ENCODE measurements around the gene ARRDC2. TPM values are rescaled to one million over a fixed set of nuclear protein-coding genes. Genes with fewer than 3 reads are reported as not detected.

The ARRDC2 gene
- total RNA-seq, 1 experiment from 2014 or later: 9.2 TPM

- TF ChIP-seq ZNF138 (CRISPR knock-in tag; conservative IDR thresholded peaks at IDR 0.05): no peak
- TF ChIP-seq, protein P1, sequence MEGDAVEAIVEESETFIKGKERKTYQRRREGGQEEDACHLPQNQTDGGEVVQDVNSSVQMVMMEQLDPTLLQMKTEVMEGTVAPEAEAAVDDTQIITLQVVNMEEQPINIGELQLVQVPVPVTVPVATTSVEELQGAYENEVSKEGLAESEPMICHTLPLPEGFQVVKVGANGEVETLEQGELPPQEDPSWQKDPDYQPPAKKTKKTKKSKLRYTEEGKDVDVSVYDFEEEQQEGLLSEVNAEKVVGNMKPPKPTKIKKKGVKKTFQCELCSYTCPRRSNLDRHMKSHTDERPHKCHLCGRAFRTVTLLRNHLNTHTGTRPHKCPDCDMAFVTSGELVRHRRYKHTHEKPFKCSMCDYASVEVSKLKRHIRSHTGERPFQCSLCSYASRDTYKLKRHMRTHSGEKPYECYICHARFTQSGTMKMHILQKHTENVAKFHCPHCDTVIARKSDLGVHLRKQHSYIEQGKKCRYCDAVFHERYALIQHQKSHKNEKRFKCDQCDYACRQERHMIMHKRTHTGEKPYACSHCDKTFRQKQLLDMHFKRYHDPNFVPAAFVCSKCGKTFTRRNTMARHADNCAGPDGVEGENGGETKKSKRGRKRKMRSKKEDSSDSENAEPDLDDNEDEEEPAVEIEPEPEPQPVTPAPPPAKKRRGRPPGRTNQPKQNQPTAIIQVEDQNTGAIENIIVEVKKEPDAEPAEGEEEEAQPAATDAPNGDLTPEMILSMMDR (IDR thresholded peaks at IDR 0.05): no peak
- no peak for TF ChIP-seq ZNF396 (CRISPR knock-in tag; IDR thresholded peaks at IDR 0.05; ENCODE audit: borderline replicate concordance)
- no peak for TF ChIP-seq ZNF423 (CRISPR knock-in tag; IDR thresholded peaks at IDR 0.05)
Measured at GRCh38 chr19:18062028-18062427, 54.1 kb downstream of the ARRDC2 start (continued).

GRCh38 chr19:18063463-18063862, 55.5 kb downstream of the ARRDC2 start:
- peaks cover 4% of the 10 kb centered on the region for H3K4me1 Mint-ChIP-seq
- no peaks in the 10 kb centered on the region for H3K36me3 Mint-ChIP-seq
- TF ChIP-seq GTF2I (CRISPR knock-in tag; conservative IDR thresholded peaks at IDR 0.05): peak; percentile 94
- TF ChIP-seq, protein P2, sequence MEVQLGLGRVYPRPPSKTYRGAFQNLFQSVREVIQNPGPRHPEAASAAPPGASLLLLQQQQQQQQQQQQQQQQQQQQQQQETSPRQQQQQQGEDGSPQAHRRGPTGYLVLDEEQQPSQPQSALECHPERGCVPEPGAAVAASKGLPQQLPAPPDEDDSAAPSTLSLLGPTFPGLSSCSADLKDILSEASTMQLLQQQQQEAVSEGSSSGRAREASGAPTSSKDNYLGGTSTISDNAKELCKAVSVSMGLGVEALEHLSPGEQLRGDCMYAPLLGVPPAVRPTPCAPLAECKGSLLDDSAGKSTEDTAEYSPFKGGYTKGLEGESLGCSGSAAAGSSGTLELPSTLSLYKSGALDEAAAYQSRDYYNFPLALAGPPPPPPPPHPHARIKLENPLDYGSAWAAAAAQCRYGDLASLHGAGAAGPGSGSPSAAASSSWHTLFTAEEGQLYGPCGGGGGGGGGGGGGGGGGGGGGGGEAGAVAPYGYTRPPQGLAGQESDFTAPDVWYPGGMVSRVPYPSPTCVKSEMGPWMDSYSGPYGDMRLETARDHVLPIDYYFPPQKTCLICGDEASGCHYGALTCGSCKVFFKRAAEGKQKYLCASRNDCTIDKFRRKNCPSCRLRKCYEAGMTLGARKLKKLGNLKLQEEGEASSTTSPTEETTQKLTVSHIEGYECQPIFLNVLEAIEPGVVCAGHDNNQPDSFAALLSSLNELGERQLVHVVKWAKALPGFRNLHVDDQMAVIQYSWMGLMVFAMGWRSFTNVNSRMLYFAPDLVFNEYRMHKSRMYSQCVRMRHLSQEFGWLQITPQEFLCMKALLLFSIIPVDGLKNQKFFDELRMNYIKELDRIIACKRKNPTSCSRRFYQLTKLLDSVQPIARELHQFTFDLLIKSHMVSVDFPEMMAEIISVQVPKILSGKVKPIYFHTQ (CRISPR knock-in tag; IDR thresholded peaks at IDR 0.05): no peak
- no peak for DNase-seq (ENCODE audit: low spot score)
- CTCF ChIA-PET: interaction anchor here (0.9 to 3.2 kb wide), 4 partner anchors 47 to 105 kb away, joined by 3 to 8 read pairs (median 6); no protein-coding TSS in a partner anchor
- H3K27me3 Mint-ChIP-seq (ENCODE audit: low read depth): no peaks in the 10 kb centered on the region; the same call in 1 of the 2 replicates
- no peaks in the 10 kb centered on the region; the same call in 1 of the 2 replicates for H3K9me3 Mint-ChIP-seq
- POLR2A ChIA-PET: no interaction called here
- no peak overlapping the region for H3K27ac Mint-ChIP-seq
- ATAC-seq: no peak
- no peak overlapping the region for H3K4me3 Mint-ChIP-seq

Other genes with a start within 250 kb of the ARRDC2 start
- 1.2 to 1.9 TPM (median 1.3 TPM) in 3 replicates for gene B3GNT3, start 213.0 kb upstream of the ARRDC2 start, total RNA-seq (2021)
- 0.79 to 1.2 TPM (median 1.2 TPM) in 3 replicates for gene INSL3, start 186.7 kb upstream of the ARRDC2 start, total RNA-seq (2021)
- gene JAK3, start 160.2 kb upstream of the ARRDC2 start, total RNA-seq (2021): 4.4 to 5.6 TPM (median 5.6 TPM) in 3 replicates
- gene RPL18A, start 148.3 kb upstream of the ARRDC2 start, total RNA-seq (2021): 2,950 to 3,448 TPM (median 3,445 TPM) in 3 replicates
- 2.5 TPM in 3 replicates for gene SLC5A5, start 136.2 kb upstream of the ARRDC2 start, total RNA-seq (2021)
- gene CCDC124, start 75.2 kb upstream of the ARRDC2 start, total RNA-seq (2021): 152 to 159 TPM (median 156 TPM) in 3 replicates
- gene KCNN1, start 41.1 kb upstream of the ARRDC2 start, total RNA-seq (2021): 15.3 to 18.0 TPM (median 17.2 TPM) in 3 replicates
- gene IL12RB1, start 78.8 kb downstream of the ARRDC2 start, total RNA-seq (2021): not detected in 3 replicates
- gene MAST3, start 89.6 kb downstream of the ARRDC2 start, total RNA-seq (2021): 10.8 to 11.5 TPM (median 11.2 TPM) in 3 replicates
- gene PIK3R2, start 145.0 kb downstream of the ARRDC2 start, total RNA-seq (2021): 51.9 to 56.9 TPM (median 53.8 TPM) in 3 replicates
- 20.2 to 30.3 TPM (median 26.2 TPM) in 3 replicates for gene IFI30, start 165.6 kb downstream of the ARRDC2 start, total RNA-seq (2021)
- 26.3 to 29.8 TPM (median 28.0 TPM) in 3 replicates for gene MPV17L2, start 185.0 kb downstream of the ARRDC2 start, total RNA-seq (2021)
- 12.2 to 14.7 TPM (median 14.6 TPM) in 3 replicates for gene RAB3A, start 195.9 kb downstream of the ARRDC2 start, total RNA-seq (2021)
- 3.0 to 5.7 TPM (median 3.8 TPM) in 3 replicates for gene PDE4C, start 218.3 kb downstream of the ARRDC2 start, total RNA-seq (2021)

Measured in WTC11 (cell line).